Medulla oblongata (tissue), 1 donor: Measurements from ENCODE around the gene MYOZ2.

Experiments used
- DNase-seq: peaks from one replicate; pipeline ENCODE4 v3.0.0-alpha.2; 2015; ENCODE audit errors: extremely low spot score

MYOZ2 gene

GRCh38 chr4:119197772-119198212 lies 62.2 kb downstream of the MYOZ2 start:
- no peak for DNase-seq

GRCh38 chr4:119204916-119205315 lies 69.3 kb downstream of the MYOZ2 start:
- DNase-seq, result peak; percentile 42

- no peak for DNase-seq
These were observed 70.1 kb downstream of the MYOZ2 start for GRCh38 chr4:119205690-119206089.

GRCh38 chr4:119206178-119206577 lies 70.5 kb downstream of the MYOZ2 start:
- DNase-seq, result no peak

GRCh38 chr4:119207051-119207450 lies 71.4 kb downstream of the MYOZ2 start:
- no peak for DNase-seq

- no peak for DNase-seq
These were observed 73.4 kb downstream of the MYOZ2 start for GRCh38 chr4:119209077-119209476.

GRCh38 chr4:119209586-119209985 lies 74.0 kb downstream of the MYOZ2 start:
- DNase-seq, result no peak

GRCh38 chr4:119210775-119211174 lies 75.1 kb downstream of the MYOZ2 start:
- DNase-seq, result no peak

- DNase-seq, result no peak
These were observed 76.2 kb downstream of the MYOZ2 start for GRCh38 chr4:119211867-119212233.

GRCh38 chr4:119212234-119212963 lies 76.8 kb downstream of the MYOZ2 start, which contains the start of gene USP53:
USP53 (plus strand) TSS chr4:119212713; CDS start chr4:119239760, 27,047 bp downstream.
- DNase-seq, result peak; percentile 94

- peak; percentile 75 for DNase-seq
These were observed 77.5 kb downstream of the MYOZ2 start for GRCh38 chr4:119212964-119213606.

- no peak for DNase-seq
These were observed 82.5 kb downstream of the MYOZ2 start for GRCh38 chr4:119218093-119218492.

- DNase-seq, result no peak
These were observed 85.8 kb downstream of the MYOZ2 start for GRCh38 chr4:119221412-119221811.

- DNase-seq, result no peak
These were observed 92.1 kb downstream of the MYOZ2 start for GRCh38 chr4:119227690-119228089.

GRCh38 chr4:119228406-119228805 lies 92.8 kb downstream of the MYOZ2 start:
- DNase-seq, result no peak

GRCh38 chr4:119229908-119230687 lies 94.5 kb downstream of the MYOZ2 start:
- no peak for DNase-seq

- DNase-seq, result no peak
These were observed 95.9 kb downstream of the MYOZ2 start for GRCh38 chr4:119231491-119231890.

GRCh38 chr4:119232286-119232685 lies 96.7 kb downstream of the MYOZ2 start:
- DNase-seq, result no peak

- DNase-seq, result no peak
These were observed 97.6 kb downstream of the MYOZ2 start for GRCh38 chr4:119233191-119233590.

GRCh38 chr4:119233750-119234149 lies 98.1 kb downstream of the MYOZ2 start:
- DNase-seq, result no peak

- DNase-seq, result no peak
These were observed 101.6 kb downstream of the MYOZ2 start for GRCh38 chr4:119237201-119237600.
